GM03348 (cell line): ENCODE data around the gene GKN2.
A peak's percentile ranks its signal among the peaks of the same experiment; 100 is the strongest.

Experiments
- DNase-seq: peaks from one replicate; pipeline ENCODE4 v3.0.0; 2012; ENCODE audit warnings: low spot score

Gene GKN2

GRCh38 chr2:68952887-68953521, at the start of gene GKN2:
Gene GKN2, minus strand, starts transcription at chr2:68952893. Its CDS starts 32 bp downstream, at chr2:68952861.
- DNase-seq = no peak

- DNase-seq = no peak
Measured at GRCh38 chr2:69001879-69002278, 49.2 kb upstream of the GKN2 start.

GRCh38 chr2:68997401-68997800, 44.7 kb upstream of the GKN2 start:
- DNase-seq = peak; percentile 20

- no peak for DNase-seq
Measured at GRCh38 chr2:68995916-68996315, 43.2 kb upstream of the GKN2 start.

GRCh38 chr2:68994864-68995263, 42.2 kb upstream of the GKN2 start:
- DNase-seq = peak; percentile 86

GRCh38 chr2:68993660-68994059, 41.0 kb upstream of the GKN2 start:
- DNase-seq = no peak

- no peak for DNase-seq
Measured at GRCh38 chr2:68992933-68993332, 40.2 kb upstream of the GKN2 start.

- no peak for DNase-seq
Measured at GRCh38 chr2:68992341-68992740, 39.6 kb upstream of the GKN2 start.

GRCh38 chr2:68989035-68989434, 36.3 kb upstream of the GKN2 start:
- no peak for DNase-seq

- DNase-seq = no peak
Measured at GRCh38 chr2:68987021-68987503, 34.4 kb upstream of the GKN2 start.

GRCh38 chr2:68980956-68981355, 28.3 kb upstream of the GKN2 start:
- no peak for DNase-seq

GRCh38 chr2:68978098-68978497, 25.4 kb upstream of the GKN2 start:
- DNase-seq = no peak

- DNase-seq = no peak
Measured at GRCh38 chr2:68977453-68977852, 24.8 kb upstream of the GKN2 start.

GRCh38 chr2:68975844-68976243, 23.2 kb upstream of the GKN2 start:
- no peak for DNase-seq

GRCh38 chr2:68974946-68975665, 22.4 kb upstream of the GKN2 start:
- DNase-seq = no peak

GRCh38 chr2:68974251-68974650, 21.6 kb upstream of the GKN2 start, which contains the start of gene GKN1:
Gene GKN1, plus strand, starts transcription at chr2:68974636. Its CDS starts 42 bp downstream, at chr2:68974678.
- no peak for DNase-seq

GRCh38 chr2:68971591-68972231, 19.0 kb upstream of the GKN2 start:
- peak; percentile 79 for DNase-seq

GRCh38 chr2:68970566-68971265, 18.0 kb upstream of the GKN2 start:
- no peak for DNase-seq

- DNase-seq = no peak
Measured at GRCh38 chr2:68969736-68970490, 17.2 kb upstream of the GKN2 start.

- DNase-seq = no peak
Measured at GRCh38 chr2:68968221-68968620, 15.5 kb upstream of the GKN2 start.

GRCh38 chr2:68964282-68964681, 11.6 kb upstream of the GKN2 start:
- DNase-seq = no peak

- DNase-seq = no peak
Measured at GRCh38 chr2:68961380-68961779, 8.7 kb upstream of the GKN2 start.
